Measurements from ENCODE around the gene KBTBD3. TPM values are rescaled to one million over a fixed set of nuclear protein-coding genes. Genes with fewer than 3 reads are reported as not detected.

Gene KBTBD3
- total RNA-seq, 2 donors from 2014 or later, result 4.5 to 12.4 TPM

DNA sequence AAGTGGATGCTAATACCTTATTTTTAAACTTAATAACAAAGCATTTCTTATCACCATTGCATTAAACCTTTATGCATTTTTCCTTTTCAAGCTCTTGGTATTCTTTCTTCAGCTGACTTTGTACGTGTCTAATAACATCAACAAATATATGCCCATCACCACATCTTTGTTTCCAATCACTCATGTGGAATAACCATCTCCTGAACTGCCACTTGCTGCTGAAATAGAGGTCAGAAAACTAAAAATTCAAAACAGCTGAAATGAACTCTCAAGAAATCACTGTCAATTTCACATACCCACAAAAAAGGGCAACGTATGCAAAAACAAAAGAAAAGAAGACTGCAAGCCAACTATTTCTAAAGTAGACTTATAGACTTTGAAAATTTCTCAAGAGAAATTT is 62.5 kb downstream of the KBTBD3 start:
- Histone ChIP-seq H3K27me3 (ENCODE audit: control insufficient read depth, insufficient read depth, low read length, poor library complexity, severe bottlenecking) (no peaks in the 10 kb centered on the region), H3K9ac (ENCODE audit: extremely low read depth, low read length, poor library complexity, severe bottlenecking) (no peak overlapping the region), H3K27ac (ENCODE audit: low read depth, low read length) (no peak overlapping the region), H3K4me3 (ENCODE audit: low read length) (no peak overlapping the region), H3K4me1 (ENCODE audit: control insufficient read depth, insufficient read depth, low read length) (no peaks in the 10 kb centered on the region), H3K9me3 (ENCODE audit: control insufficient read depth, low read length) (no peaks in the 10 kb centered on the region), H3K36me3 (ENCODE audit: control insufficient read depth, insufficient read depth, low read length) (peaks cover 13% of the 10 kb centered on the region)
- Mint-ChIP-seq H3K27me3 (ENCODE audit: insufficient read depth) (no peaks in the 10 kb centered on the region), H3K9me3 (no peaks in the 10 kb centered on the region), H3K4me3 (no peak overlapping the region), H3K4me1 (peaks cover 11% of the 10 kb centered on the region), H3K36me3 (ENCODE audit: low read depth) (peaks cover 22% of the 10 kb centered on the region), H3K27ac (no peak overlapping the region)
- 88 to 91% methylated on average over 2 of the region's 2 CpGs for WGBS, 2 experiments (ENCODE audit: insufficient coverage in 1 of 2, insufficient read length in 1 of 2)
- no peak for DNase-seq
- TF ChIP-seq, protein P1, sequence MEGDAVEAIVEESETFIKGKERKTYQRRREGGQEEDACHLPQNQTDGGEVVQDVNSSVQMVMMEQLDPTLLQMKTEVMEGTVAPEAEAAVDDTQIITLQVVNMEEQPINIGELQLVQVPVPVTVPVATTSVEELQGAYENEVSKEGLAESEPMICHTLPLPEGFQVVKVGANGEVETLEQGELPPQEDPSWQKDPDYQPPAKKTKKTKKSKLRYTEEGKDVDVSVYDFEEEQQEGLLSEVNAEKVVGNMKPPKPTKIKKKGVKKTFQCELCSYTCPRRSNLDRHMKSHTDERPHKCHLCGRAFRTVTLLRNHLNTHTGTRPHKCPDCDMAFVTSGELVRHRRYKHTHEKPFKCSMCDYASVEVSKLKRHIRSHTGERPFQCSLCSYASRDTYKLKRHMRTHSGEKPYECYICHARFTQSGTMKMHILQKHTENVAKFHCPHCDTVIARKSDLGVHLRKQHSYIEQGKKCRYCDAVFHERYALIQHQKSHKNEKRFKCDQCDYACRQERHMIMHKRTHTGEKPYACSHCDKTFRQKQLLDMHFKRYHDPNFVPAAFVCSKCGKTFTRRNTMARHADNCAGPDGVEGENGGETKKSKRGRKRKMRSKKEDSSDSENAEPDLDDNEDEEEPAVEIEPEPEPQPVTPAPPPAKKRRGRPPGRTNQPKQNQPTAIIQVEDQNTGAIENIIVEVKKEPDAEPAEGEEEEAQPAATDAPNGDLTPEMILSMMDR (conservative IDR thresholded peaks at IDR 0.05), result no peak

GRCh38 chr11:106014035-106014434 is 63.1 kb downstream of the KBTBD3 start:
- Histone ChIP-seq H3K4me3 (ENCODE audit: low read length) (no peak overlapping the region), H3K27ac (ENCODE audit: low read depth, low read length) (no peak overlapping the region), H3K9ac (ENCODE audit: extremely low read depth, low read length, poor library complexity, severe bottlenecking) (no peak overlapping the region), H3K27me3 (ENCODE audit: control insufficient read depth, insufficient read depth, low read length, poor library complexity, severe bottlenecking) (no peaks in the 10 kb centered on the region), H3K36me3 (ENCODE audit: control insufficient read depth, insufficient read depth, low read length) (peaks cover 19% of the 10 kb centered on the region), H3K4me1 (ENCODE audit: control insufficient read depth, insufficient read depth, low read length) (no peaks in the 10 kb centered on the region), H3K9me3 (ENCODE audit: control insufficient read depth, low read length) (no peaks in the 10 kb centered on the region)
- Mint-ChIP-seq H3K27ac (no peak overlapping the region), H3K4me1 (peaks cover 11% of the 10 kb centered on the region), H3K27me3 (ENCODE audit: insufficient read depth) (no peaks in the 10 kb centered on the region), H3K36me3 (ENCODE audit: low read depth) (peaks cover 25% of the 10 kb centered on the region), H3K4me3 (no peak overlapping the region), H3K9me3 (no peaks in the 10 kb centered on the region)
- 94 to 95% methylated on average over 2 of the region's 2 CpGs for WGBS, 2 experiments (ENCODE audit: insufficient coverage in 1 of 2, insufficient read length in 1 of 2)
- DNase-seq, result no peak
- TF ChIP-seq, protein P1 (conservative IDR thresholded peaks at IDR 0.05), result no peak

GRCh38 chr11:106012744-106013143 is 64.4 kb downstream of the KBTBD3 start:
- Mint-ChIP-seq H3K4me3 (no peak overlapping the region), H3K4me1 (peaks cover 7% of the 10 kb centered on the region), H3K27me3 (ENCODE audit: insufficient read depth) (no peaks in the 10 kb centered on the region), H3K9me3 (no peaks in the 10 kb centered on the region), H3K27ac (no peak overlapping the region), H3K36me3 (ENCODE audit: low read depth) (peaks cover 36% of the 10 kb centered on the region)
- TF ChIP-seq, protein P1 (conservative IDR thresholded peaks at IDR 0.05), result no peak
- H3K36me3 ChIP-seq (ENCODE audit: control insufficient read depth, insufficient read depth, low read length), result peaks cover 31% of the 10 kb centered on the region
- no peak overlapping the region for H3K4me3 ChIP-seq (ENCODE audit: low read length)
- WGBS, 2 experiments (ENCODE audit: insufficient coverage in 1 of 2, insufficient read length in 1 of 2), result 83 to 93% methylated on average over 2 to 3 of the region's 3 CpGs
- H3K27me3 ChIP-seq (ENCODE audit: control insufficient read depth, insufficient read depth, low read length, poor library complexity, severe bottlenecking), result no peaks in the 10 kb centered on the region
- peak overlapping the region; percentile 56 for H3K27ac ChIP-seq (ENCODE audit: low read depth, low read length)
- H3K9ac ChIP-seq (ENCODE audit: extremely low read depth, low read length, poor library complexity, severe bottlenecking), result no peak overlapping the region
- H3K9me3 ChIP-seq (ENCODE audit: control insufficient read depth, low read length), result no peaks in the 10 kb centered on the region
- no peaks in the 10 kb centered on the region for H3K4me1 ChIP-seq (ENCODE audit: control insufficient read depth, insufficient read depth, low read length)
- DNase-seq, result no peak
